HG03025 (cell line): Measurements from ENCODE around the gene PANK2.
"Not testable (repeated sequence)": the region's sequence is repeated elsewhere in the genome, so short reads cannot be mapped to it uniquely, and the experiment has no call there.

Source experiments
- ATAC-seq: cut with Tn5 transposase; IDR thresholded peaks from one replicate; pipeline ENCODE4 v1.9.1; 2021; ENCODE audit warnings: mild to moderate bottlenecking, moderate library complexity; ENCODE audit not compliant: unreplicated experiment, low FRiP score

The PANK2 gene

GRCh38 chr20:3972631-3973030 lies 83.4 kb downstream of the PANK2 start:
- ATAC-seq: not testable (repeated sequence)

- no peak for ATAC-seq
Measured at GRCh38 chr20:3973705-3974104, 84.5 kb downstream of the PANK2 start.

- no peak for ATAC-seq
Measured at GRCh38 chr20:3976511-3976910, 87.3 kb downstream of the PANK2 start.
